Stomach smooth muscle (tissue), 2 donors: ENCODE data around the gene SLC6A16.
"Not testable (repeated sequence)": the region's sequence is repeated elsewhere in the genome, so short reads cannot be mapped to it uniquely, and the experiment has no call there.

Experiments used
- H3K27ac ChIP-seq: one replicate; pipeline ENCODE4 v1.7.0; 2013; ENCODE audit warnings: mild to moderate bottlenecking, low read length, inconsistent platforms
- H3K27me3 ChIP-seq, 2 donors: one replicate each; pipeline ENCODE4 v1.7.0; 2013; ENCODE audit warnings: low read length in 2 of 2; ENCODE audit not compliant: insufficient read depth in 2 of 2, control insufficient read depth in 1 of 2
- H3K36me3 ChIP-seq, 2 donors: one replicate each; pipeline ENCODE4 v1.7.0; 2013; ENCODE audit warnings: low read length in 2 of 2; ENCODE audit not compliant: control insufficient read depth in 2 of 2, insufficient read depth in 2 of 2
- H3K4me1 ChIP-seq: one replicate; pipeline ENCODE4 v1.7.0; 2013; ENCODE audit warnings: low read length; ENCODE audit not compliant: control insufficient read depth, insufficient read depth
- H3K4me3 ChIP-seq, 2 donors: one replicate each; pipeline ENCODE4 v1.7.0; 2013; ENCODE audit warnings: low read length in 2 of 2
- H3K9ac ChIP-seq, 2 donors: one replicate each; pipeline ENCODE4 v1.7.0; 2013; ENCODE audit warnings: low read length in 2 of 2, mild to moderate bottlenecking in 1 of 2
- H3K9me3 ChIP-seq, 2 donors: one replicate each; pipeline ENCODE4 v1.7.0; 2013; ENCODE audit warnings: low read length in 2 of 2; ENCODE audit not compliant: control insufficient read depth in 2 of 2
- donor health status: healthy.
- donor health status: Pancreatic carcinoma.

The SLC6A16 gene

GRCh38 chr19:49298653-49299052, 26.3 kb downstream of the SLC6A16 start:
- H3K36me3 ChIP-seq, H3K9me3 ChIP-seq, H3K9ac ChIP-seq, H3K4me1 ChIP-seq, H3K4me3 ChIP-seq, H3K27me3 ChIP-seq, H3K27ac ChIP-seq: not testable (repeated sequence)

DNA sequence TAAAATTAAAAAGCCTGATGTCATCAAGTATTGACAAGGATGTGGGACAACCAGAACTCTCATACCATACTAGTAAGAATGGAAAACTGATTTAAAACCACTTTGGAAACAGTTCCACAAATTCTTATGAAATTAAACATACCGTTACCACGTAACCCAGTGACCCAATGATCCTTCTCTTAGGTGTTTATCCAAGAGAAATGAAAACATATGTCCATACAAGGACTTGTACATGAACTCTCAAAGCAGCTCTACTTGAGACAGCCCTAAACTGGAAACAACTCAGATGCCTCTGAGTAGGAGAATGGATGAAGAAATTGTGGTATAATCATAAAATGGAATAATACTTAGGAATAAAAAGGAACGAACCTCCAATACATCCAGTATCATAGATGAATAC, 27.6 kb downstream of the SLC6A16 start:
- no peak overlapping the region for H3K4me3 ChIP-seq
- H3K36me3 ChIP-seq, result peaks cover 0 to 2% of the 10 kb centered on the region in 2 donors
- no peaks in the 10 kb centered on the region for H3K9me3 ChIP-seq
- H3K27me3 ChIP-seq, result no peaks in the 10 kb centered on the region
- H3K27ac ChIP-seq, result no peak overlapping the region
- no peak overlapping the region for H3K9ac ChIP-seq
- H3K4me1 ChIP-seq, result no peaks in the 10 kb centered on the region

- Histone ChIP-seq H3K9me3 (no peaks in the 10 kb centered on the region), H3K27ac (no peak overlapping the region), H3K36me3 (peaks cover 0 to 2% of the 10 kb centered on the region in 2 donors), H3K4me1 (no peaks in the 10 kb centered on the region), H3K27me3 (no peaks in the 10 kb centered on the region), H3K4me3 (no peak overlapping the region), H3K9ac (no peak overlapping the region)
These were observed 29.6 kb downstream of the SLC6A16 start for GRCh38 chr19:49295208-49295880.

DNA sequence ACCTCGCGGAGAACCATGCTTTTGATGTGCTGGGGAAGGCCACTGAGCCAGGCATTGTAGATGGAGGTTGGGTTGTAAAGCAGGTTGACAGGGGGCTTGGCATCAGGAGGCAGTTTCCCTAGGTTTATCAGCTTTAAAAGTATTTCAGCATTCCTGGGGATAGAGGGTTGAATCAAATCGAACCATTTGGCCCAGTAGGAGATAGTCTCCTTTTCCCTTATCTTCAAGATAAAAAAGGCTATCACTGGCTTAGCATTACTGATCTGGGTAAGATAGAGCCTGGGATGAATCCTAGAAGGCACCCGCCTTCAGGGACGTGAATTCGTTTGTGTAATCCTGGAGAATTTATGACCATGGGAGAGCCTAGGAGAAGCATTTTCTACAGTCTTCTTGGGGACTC, 30.6 kb downstream of the SLC6A16 start:
- H3K4me1 ChIP-seq, result no peaks in the 10 kb centered on the region
- no peak overlapping the region for H3K27ac ChIP-seq
- H3K9me3 ChIP-seq, result no peaks in the 10 kb centered on the region
- no peak overlapping the region for H3K9ac ChIP-seq
- no peaks in the 10 kb centered on the region for H3K27me3 ChIP-seq
- peaks cover 0 to 2% of the 10 kb centered on the region in 2 donors for H3K36me3 ChIP-seq
- no peak overlapping the region for H3K4me3 ChIP-seq

DNA sequence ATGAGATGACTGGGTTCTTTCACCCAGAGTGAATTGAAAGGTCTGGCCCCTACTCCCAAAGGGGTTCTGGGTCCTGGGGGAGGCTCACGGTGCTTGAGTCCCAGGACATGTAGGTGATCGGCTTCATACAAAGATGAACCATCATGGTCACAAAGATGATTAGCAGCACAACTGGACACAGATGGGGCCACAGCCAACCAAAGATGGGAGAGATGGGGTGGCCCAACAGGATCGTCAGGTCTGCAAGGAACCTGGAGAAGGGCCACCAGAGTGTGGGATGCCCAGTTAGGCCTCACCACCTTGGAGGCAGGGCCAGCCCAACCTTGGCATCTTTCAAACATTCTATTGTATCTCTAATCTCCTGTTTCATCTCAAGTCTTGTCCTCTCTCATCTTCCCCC, 34.5 kb downstream of the SLC6A16 start:
- H3K4me1 ChIP-seq, result no peaks in the 10 kb centered on the region
- H3K4me3 ChIP-seq, result no peak overlapping the region
- H3K9me3 ChIP-seq, result no peaks in the 10 kb centered on the region
- peaks cover 0 to 2% of the 10 kb centered on the region in 2 donors for H3K36me3 ChIP-seq
- H3K9ac ChIP-seq, result no peak overlapping the region
- H3K27me3 ChIP-seq, result no peaks in the 10 kb centered on the region
- no peak overlapping the region for H3K27ac ChIP-seq

- not testable (repeated sequence) for H3K27ac ChIP-seq, H3K4me1 ChIP-seq, H3K9ac ChIP-seq, H3K36me3 ChIP-seq, H3K9me3 ChIP-seq, H3K4me3 ChIP-seq, H3K27me3 ChIP-seq
These were observed 35.7 kb downstream of the SLC6A16 start for GRCh38 chr19:49289286-49289685.

DNA sequence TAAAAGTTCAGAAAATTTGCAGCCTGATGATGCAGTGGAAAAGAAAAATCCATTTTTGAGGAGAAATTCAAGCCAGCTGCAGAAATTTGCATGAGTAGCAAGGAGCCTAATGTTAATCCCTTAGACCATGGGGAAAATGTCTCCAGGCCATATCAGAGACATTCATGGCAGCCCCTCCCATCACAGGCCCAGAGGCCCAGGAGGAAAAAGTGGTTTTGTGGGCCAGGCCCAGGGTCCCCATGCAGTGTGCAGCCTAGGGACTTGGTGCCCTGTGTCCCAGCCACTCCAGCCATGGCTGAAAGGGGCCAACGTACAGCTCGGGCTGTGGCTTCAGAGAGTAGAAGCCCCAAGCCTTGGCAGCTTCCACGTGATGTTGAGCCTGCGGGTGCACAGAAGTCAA, 36.8 kb downstream of the SLC6A16 start:
- not testable (repeated sequence) for H3K36me3 ChIP-seq, H3K27me3 ChIP-seq, H3K4me3 ChIP-seq, H3K27ac ChIP-seq, H3K9me3 ChIP-seq, H3K4me1 ChIP-seq, H3K9ac ChIP-seq

DNA sequence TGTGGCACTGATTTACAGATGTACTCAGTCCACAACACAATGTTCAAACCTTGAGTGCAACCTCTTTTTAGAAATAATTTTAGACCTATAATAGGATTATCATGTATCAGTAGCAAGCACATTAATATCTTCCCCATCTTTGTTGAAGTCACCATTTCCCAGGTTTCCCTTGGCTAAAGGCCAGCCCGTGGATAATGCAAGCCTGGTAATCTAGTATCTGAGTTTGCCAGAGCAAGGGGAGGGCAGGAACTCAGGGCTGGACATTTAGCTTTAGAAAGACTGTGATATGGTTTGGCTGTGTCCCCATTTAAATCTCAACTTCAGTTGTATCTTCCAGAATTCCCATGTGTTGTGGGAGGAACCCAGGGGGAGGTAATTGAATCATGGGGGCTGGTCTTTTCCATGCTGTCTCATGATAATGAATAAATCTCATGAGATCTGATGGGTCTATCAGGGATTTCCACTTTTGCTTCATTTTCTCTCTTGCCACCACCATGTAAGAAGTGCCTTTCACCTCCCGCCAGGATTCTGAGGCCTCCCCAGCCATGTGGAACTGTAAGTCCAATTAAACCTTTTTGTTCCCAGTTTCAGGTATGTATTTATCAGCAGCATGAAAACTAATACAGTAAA, 37.7 kb downstream of the SLC6A16 start:
- Histone ChIP-seq H3K27me3 (no peaks in the 10 kb centered on the region), H3K4me1 (no peaks in the 10 kb centered on the region)

DNA sequence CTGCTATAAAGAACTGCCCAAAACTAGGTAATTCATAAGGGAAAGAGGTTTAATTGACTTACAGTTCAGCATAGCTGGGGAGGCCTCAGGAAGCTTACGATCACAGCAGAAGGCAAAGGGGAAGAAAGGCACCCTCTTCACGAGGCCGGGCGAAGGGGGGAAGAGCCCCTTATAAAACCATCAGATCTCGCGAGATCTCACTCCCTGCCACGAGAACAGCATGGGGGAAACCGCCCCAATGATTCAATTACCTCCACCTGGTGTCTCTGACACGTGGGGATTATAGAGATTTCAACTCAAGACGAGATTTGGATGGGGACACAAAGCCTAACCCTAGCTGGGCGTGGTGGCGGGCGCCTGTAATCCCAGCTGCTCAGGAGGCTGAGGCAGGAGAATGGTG, 42.8 kb downstream of the SLC6A16 start:
- H3K9ac ChIP-seq, result no peak overlapping the region
- no peaks in the 10 kb centered on the region for H3K4me1 ChIP-seq
- H3K9me3 ChIP-seq, result no peaks in the 10 kb centered on the region
- no peak overlapping the region for H3K27ac ChIP-seq
- H3K4me3 ChIP-seq, result no peak overlapping the region
- H3K27me3 ChIP-seq, result peaks cover 0 to 5% of the 10 kb centered on the region in 2 donors
- no peaks in the 10 kb centered on the region for H3K36me3 ChIP-seq

More for the DNA sequence above, 37.7 kb downstream of the SLC6A16 start:
- H3K36me3 ChIP-seq, result no peaks in the 10 kb centered on the region
- no peak overlapping the region for H3K9ac ChIP-seq
- H3K27ac ChIP-seq, result no peak overlapping the region
- H3K9me3 ChIP-seq, result no peaks in the 10 kb centered on the region
- no peak overlapping the region for H3K4me3 ChIP-seq

GRCh38 chr19:49272204-49272603, 52.8 kb downstream of the SLC6A16 start:
- no peaks in the 10 kb centered on the region for H3K9me3 ChIP-seq
- H3K4me3 ChIP-seq, result no peak overlapping the region
- no peak overlapping the region for H3K27ac ChIP-seq
- no peaks in the 10 kb centered on the region for H3K36me3 ChIP-seq
- H3K27me3 ChIP-seq, result no peaks in the 10 kb centered on the region
- H3K9ac ChIP-seq, result no peak overlapping the region
- H3K4me1 ChIP-seq, result no peaks in the 10 kb centered on the region

- H3K27me3 ChIP-seq, result no peaks in the 10 kb centered on the region
These were observed 53.8 kb downstream of the SLC6A16 start for GRCh38 chr19:49271080-49271753.

More at GRCh38 chr19:49271080-49271753, 53.8 kb downstream of the SLC6A16 start:
- Histone ChIP-seq H3K4me3 (no peak overlapping the region), H3K4me1 (no peaks in the 10 kb centered on the region), H3K36me3 (no peaks in the 10 kb centered on the region), H3K9ac (no peak overlapping the region), H3K27ac (no peak overlapping the region), H3K9me3 (no peaks in the 10 kb centered on the region)
